Progenitor cell of endocrine pancreas (in vitro differentiated cells): ENCODE data around the gene TNRC6B. TPM values are rescaled to one million over a fixed set of nuclear protein-coding genes. Genes with fewer than 3 reads are reported as not detected.

Experiments used
- DNase-seq: peaks from one replicate; pipeline ENCODE4 v3.0.0; 2021; ENCODE audit warnings: low spot score; ENCODE audit not compliant: unreplicated experiment
- H3K27ac Mint-ChIP-seq: 2 replicates; pipeline ENCODE4 v1.8.0; 2021; ENCODE audit warnings: mild to moderate bottlenecking, moderate library complexity, mixed read lengths
- H3K27me3 Mint-ChIP-seq: 2 replicates; pipeline ENCODE4 v1.8.0; 2021; ENCODE audit warnings: mixed read lengths
- H3K36me3 Mint-ChIP-seq: 2 replicates; pipeline ENCODE4 v1.8.0; 2022; ENCODE audit warnings: mixed read lengths; ENCODE audit not compliant: insufficient read depth
- H3K4me1 Mint-ChIP-seq: 2 replicates; pipeline ENCODE4 v1.8.0; 2021; ENCODE audit warnings: low read depth, mixed read lengths
- H3K4me3 Mint-ChIP-seq: 2 replicates; pipeline ENCODE4 v1.8.0; 2021; ENCODE audit warnings: low read depth, mild to moderate bottlenecking, moderate library complexity, mixed read lengths
- H3K9me3 Mint-ChIP-seq: 2 replicates; pipeline ENCODE4 v1.8.0; 2021; ENCODE audit warnings: low read depth, mixed read lengths
- CTCF ChIP-seq: fragments of 200-600 bp; sonication (generic); IDR thresholded peaks from one replicate; pipeline ENCODE4 v1.5.0; 2021; ENCODE audit warnings: antibody characterized with exemption, mild to moderate bottlenecking; ENCODE audit not compliant: unreplicated experiment
- total RNA-seq: library from RNA; stranded (reverse); gene quantifications from 2 replicates; pipeline ENCODE4 v1.2.1, GENCODE V29; 2021

The TNRC6B gene
- total RNA-seq, 1 donor from 2014 or later, result 73.2 TPM

DNA sequence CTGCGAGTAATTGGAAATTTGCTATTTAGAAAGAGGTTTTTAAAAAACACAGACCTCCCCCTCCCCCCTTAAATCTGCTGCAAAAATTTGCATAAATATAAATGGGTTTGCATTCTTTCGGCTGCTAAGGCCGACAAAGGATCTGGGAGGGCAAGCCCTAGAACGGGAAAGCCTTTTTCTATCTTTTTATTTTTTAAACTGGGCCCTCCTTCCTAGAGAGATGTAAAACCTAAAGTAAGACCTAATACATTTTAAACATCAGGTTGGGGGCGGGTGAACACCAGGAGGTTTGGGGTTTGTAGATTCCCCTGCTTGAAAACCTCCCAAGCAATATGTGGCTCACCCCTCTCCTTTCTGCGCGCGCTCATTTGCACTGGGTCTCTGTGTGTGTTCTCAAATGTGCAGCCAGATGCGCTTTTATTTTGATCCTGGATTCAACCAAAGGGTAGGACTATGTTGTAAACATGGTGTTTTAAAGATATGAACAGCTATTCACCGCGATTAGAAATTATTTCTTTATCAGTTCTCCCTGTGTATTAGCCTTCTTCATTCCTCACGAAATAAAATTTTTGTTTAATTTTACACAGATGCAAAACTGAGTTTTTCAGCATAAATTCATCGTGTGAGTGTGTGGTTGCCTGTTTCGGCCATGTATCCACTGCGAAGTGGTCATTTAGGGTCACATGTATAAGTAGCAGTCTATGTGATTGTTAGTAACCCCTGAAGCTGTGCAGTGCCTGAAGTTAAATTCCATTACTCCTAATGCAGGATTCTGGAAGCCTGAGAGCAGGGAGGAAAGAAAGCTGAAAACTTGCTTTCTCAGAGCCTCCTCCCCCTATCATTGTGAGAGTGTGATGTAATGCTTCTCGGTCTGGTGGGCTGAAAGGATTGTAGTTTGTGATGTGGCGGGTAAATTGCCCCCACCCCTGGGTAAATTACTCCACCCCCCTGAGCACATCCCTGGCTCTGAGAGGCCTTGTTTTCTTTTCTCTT lies 988 bp downstream of the TNRC6B start:
- H3K9me3 Mint-ChIP-seq, result no peaks in the 10 kb centered on the region
- H3K4me1 Mint-ChIP-seq, result peaks cover 48% of the 10 kb centered on the region
- H3K36me3 Mint-ChIP-seq, result no peaks in the 10 kb centered on the region
- DNase-seq, result no peak
- peak overlapping the region; percentile 96 for H3K4me3 Mint-ChIP-seq
- TF ChIP-seq CTCF, result no peak
- peak overlapping the region; percentile 98 for H3K27ac Mint-ChIP-seq
- no peaks in the 10 kb centered on the region for H3K27me3 Mint-ChIP-seq

DNA sequence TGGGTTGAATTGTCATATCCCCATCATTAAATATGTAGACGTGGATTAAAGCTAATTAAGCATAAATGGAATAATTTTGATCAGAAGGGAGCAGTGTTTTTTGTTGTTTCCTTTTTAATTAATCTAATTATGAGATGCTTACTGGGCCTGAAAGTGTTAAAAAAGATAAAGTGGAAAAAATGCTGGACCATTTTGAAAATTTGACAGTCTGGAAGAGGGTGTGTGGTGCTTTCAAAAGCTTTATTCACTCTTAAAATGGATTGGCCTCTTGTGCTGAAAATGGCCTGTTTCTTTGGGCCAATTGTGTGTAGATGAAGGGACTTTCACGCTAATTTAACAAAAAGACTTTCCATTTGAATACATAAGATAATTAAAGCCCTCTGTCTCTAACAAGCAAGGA lies 1.8 kb downstream of the TNRC6B start:
- TF ChIP-seq CTCF, result no peak
- no peaks in the 10 kb centered on the region for H3K27me3 Mint-ChIP-seq
- H3K4me1 Mint-ChIP-seq, result peaks cover 54% of the 10 kb centered on the region
- no peak for DNase-seq
- no peaks in the 10 kb centered on the region for H3K9me3 Mint-ChIP-seq
- peaks cover 1% of the 10 kb centered on the region for H3K36me3 Mint-ChIP-seq
- H3K4me3 Mint-ChIP-seq, result peak overlapping the region; percentile 96
- H3K27ac Mint-ChIP-seq, result peak overlapping the region; percentile 98

DNA sequence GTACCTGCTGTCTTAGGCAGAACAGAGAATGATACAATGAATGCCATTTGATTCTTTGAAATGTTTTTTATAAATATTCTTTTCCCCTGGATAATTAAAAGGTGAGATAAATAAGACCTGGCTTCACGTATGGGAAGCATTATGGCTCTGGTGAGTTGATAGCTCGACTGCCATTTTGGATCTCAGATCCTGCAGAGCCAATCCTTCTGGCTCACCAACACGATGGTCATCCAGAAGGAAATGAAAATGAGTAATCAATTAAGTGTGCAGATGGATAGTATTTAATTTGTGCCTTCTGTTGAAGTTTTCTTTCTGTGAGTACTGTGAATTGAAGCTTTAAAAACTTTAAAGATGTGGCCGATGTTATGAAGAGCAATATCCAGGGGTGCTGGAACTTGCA lies 2.7 kb downstream of the TNRC6B start:
- Mint-ChIP-seq H3K9me3 (no peaks in the 10 kb centered on the region), H3K4me3 (peak overlapping the region; percentile 96), H3K4me1 (peaks cover 57% of the 10 kb centered on the region), H3K27ac (peak overlapping the region; percentile 86), H3K27me3 (no peaks in the 10 kb centered on the region), H3K36me3 (peaks cover 1% of the 10 kb centered on the region)
- DNase-seq, result no peak
- no peak for TF ChIP-seq CTCF

GRCh38 chr22:40181323-40181722 lies 3.6 kb downstream of the TNRC6B start:
- DNase-seq, result no peak
- H3K36me3 Mint-ChIP-seq, result peaks cover 5% of the 10 kb centered on the region
- H3K4me1 Mint-ChIP-seq, result peaks cover 63% of the 10 kb centered on the region
- H3K27me3 Mint-ChIP-seq, result no peaks in the 10 kb centered on the region
- H3K9me3 Mint-ChIP-seq, result peaks cover 5% of the 10 kb centered on the region
- no peak overlapping the region for H3K4me3 Mint-ChIP-seq
- no peak overlapping the region for H3K27ac Mint-ChIP-seq
- TF ChIP-seq CTCF, result no peak

DNA sequence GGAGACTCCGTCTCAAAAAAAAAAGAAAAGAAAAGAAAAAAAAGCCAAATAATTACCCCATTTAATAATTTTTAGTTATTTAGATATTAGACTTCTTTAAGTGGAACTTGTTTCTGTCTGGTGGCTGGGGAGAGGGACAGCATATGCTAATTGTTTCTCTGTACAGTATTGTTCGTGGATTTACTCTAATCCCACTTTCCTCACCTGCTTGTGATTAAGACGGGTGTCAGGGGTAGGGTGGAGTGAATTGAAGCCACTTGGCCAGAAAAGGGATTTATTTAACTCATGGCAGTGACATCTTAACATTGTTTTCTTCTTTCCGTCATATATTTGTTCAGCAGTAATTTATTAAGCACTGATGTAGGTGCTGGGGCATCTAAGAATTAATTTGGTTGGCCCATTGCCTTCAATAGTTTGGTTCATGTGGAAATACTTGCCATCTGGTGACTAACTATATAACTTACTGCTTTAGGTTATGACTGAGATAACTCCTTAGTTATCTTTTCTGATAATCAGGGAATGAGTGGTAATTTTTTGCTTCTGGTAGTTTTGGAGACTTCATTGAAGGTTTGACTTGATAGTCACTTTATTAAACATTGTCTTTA lies 4.6 kb downstream of the TNRC6B start:
- H3K4me3 Mint-ChIP-seq, result no peak overlapping the region
- no peak for TF ChIP-seq CTCF
- no peak for DNase-seq
- H3K4me1 Mint-ChIP-seq, result peaks cover 57% of the 10 kb centered on the region
- peaks cover 5% of the 10 kb centered on the region for H3K9me3 Mint-ChIP-seq
- H3K27me3 Mint-ChIP-seq, result no peaks in the 10 kb centered on the region
- peaks cover 5% of the 10 kb centered on the region for H3K36me3 Mint-ChIP-seq
- H3K27ac Mint-ChIP-seq, result peak overlapping the region; percentile 56
